WERI-Rb-1 (cell line): ENCODE measurements around the gene DHCR24.

Experiments
- DNase-seq: peaks from one replicate; pipeline ENCODE4 v3.0.0-alpha.2; 2020
- H3K27ac ChIP-seq: fragments of 250-450 bp; sonication (Bioruptor Pico); 2 replicates; pipeline ENCODE4 v1.5.1; 2020; ENCODE audit warnings: mild to moderate bottlenecking, moderate library complexity
- H3K27me3 ChIP-seq: fragments of 250-450 bp; sonication (Bioruptor Pico); 2 replicates; pipeline ENCODE4 v1.5.1; 2021; ENCODE audit warnings: mild to moderate bottlenecking, low read depth, moderate library complexity; ENCODE audit not compliant: insufficient read depth, severe bottlenecking
- H3K36me3 ChIP-seq: fragments of 250-450 bp; sonication (Bioruptor Pico); 2 replicates; pipeline ENCODE4 v1.5.1; 2020; ENCODE audit warnings: mild to moderate bottlenecking, moderate library complexity
- H3K4me3 ChIP-seq: 2 replicates; pipeline ENCODE4 v1.5.1; 2011; ENCODE audit warnings: low read depth, mild to moderate bottlenecking, control low read depth, low read length
- H3K9me3 ChIP-seq: fragments of 250-450 bp; sonication (Bioruptor Pico); 2 replicates; pipeline ENCODE4 v1.5.1; 2021; ENCODE audit warnings: mild to moderate bottlenecking, moderate library complexity; ENCODE audit not compliant: severe bottlenecking
- CTCF ChIP-seq: IDR thresholded peaks from 2 replicates; pipeline ENCODE4 v1.5.1; 2011; ENCODE audit warnings: low read depth, mild to moderate bottlenecking, control low read depth, inconsistent platforms, low read length

The DHCR24 gene

GRCh38 chr1:54871275-54872035 is 15.5 kb downstream of the DHCR24 start:
- no peak for DNase-seq
- TF ChIP-seq CTCF, result no peak
- Histone ChIP-seq H3K27ac (no peak overlapping the region), H3K36me3 (peaks cover 84% of the 10 kb centered on the region), H3K27me3 (no peaks in the 10 kb centered on the region), H3K9me3 (no peaks in the 10 kb centered on the region), H3K4me3 (no peak overlapping the region)

GRCh38 chr1:54870869-54871268 is 16.1 kb downstream of the DHCR24 start:
- Histone ChIP-seq H3K27ac (no peak overlapping the region), H3K36me3 (peaks cover 80% of the 10 kb centered on the region), H3K9me3 (no peaks in the 10 kb centered on the region), H3K27me3 (no peaks in the 10 kb centered on the region), H3K4me3 (no peak overlapping the region)
- no peak for TF ChIP-seq CTCF
- DNase-seq, result no peak

GRCh38 chr1:54869173-54869851 is 17.7 kb downstream of the DHCR24 start:
- no peak for DNase-seq
- TF ChIP-seq CTCF, result no peak
- Histone ChIP-seq H3K27ac (no peak overlapping the region), H3K27me3 (no peaks in the 10 kb centered on the region), H3K4me3 (no peak overlapping the region), H3K9me3 (no peaks in the 10 kb centered on the region), H3K36me3 (peaks cover 77% of the 10 kb centered on the region)

- no peaks in the 10 kb centered on the region for H3K9me3 ChIP-seq
- H3K27me3 ChIP-seq, result no peaks in the 10 kb centered on the region
- no peak for TF ChIP-seq CTCF
- no peak for DNase-seq
- H3K27ac ChIP-seq, result no peak overlapping the region
- peaks cover 70% of the 10 kb centered on the region for H3K36me3 ChIP-seq
- no peak overlapping the region for H3K4me3 ChIP-seq
Measured at GRCh38 chr1:54867717-54868057, 19.3 kb downstream of the DHCR24 start.

GRCh38 chr1:54866801-54867716 is 19.9 kb downstream of the DHCR24 start:
- Histone ChIP-seq H3K36me3 (peaks cover 69% of the 10 kb centered on the region), H3K4me3 (no peak overlapping the region), H3K27me3 (no peaks in the 10 kb centered on the region), H3K27ac (no peak overlapping the region), H3K9me3 (no peaks in the 10 kb centered on the region)
- TF ChIP-seq CTCF, result no peak
- DNase-seq, result no peak
